ENCODE measurements around the gene BAG2.

Gene BAG2

DNA sequence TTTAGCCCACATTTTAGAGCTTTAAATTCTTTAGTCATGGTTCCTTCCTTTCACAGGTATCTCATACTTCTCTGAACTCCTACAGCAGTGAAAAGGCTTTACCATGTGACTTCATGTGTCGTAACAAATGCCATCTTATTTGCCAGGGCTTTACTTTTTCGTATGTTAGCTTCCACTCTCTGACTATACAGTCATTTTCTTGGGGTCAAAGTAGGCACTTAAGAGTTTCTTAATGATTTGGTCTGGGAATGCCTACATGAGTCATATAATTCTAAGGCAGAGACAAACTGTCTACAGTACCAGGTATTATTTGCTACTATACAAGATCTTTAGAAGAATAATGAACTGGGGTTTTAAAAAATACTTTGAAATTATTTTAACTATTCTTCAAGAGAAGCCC is 35.0 kb downstream of the BAG2 start:
- Histone ChIP-seq H3K9ac (no peak overlapping the region), H3K9me3 (ENCODE audit: control insufficient read depth, low read length) (no peaks in the 10 kb centered on the region), H3K36me3 (ENCODE audit: control insufficient read depth, insufficient read depth, low read length) (no peaks in the 10 kb centered on the region), H3K27ac (no peak overlapping the region), H3K4me1 (no peaks in the 10 kb centered on the region), H3K79me2 (no peaks in the 10 kb centered on the region), H3K4me3 (ENCODE audit: low read depth, low read length) (no peak overlapping the region), H3K4me2 (ENCODE audit: low read length) (no peak overlapping the region), H3K27me3 (ENCODE audit: control insufficient read depth, insufficient read depth, low read length) (no peaks in the 10 kb centered on the region), H2AFZ (no peak overlapping the region)
- TF ChIP-seq, protein P1, sequence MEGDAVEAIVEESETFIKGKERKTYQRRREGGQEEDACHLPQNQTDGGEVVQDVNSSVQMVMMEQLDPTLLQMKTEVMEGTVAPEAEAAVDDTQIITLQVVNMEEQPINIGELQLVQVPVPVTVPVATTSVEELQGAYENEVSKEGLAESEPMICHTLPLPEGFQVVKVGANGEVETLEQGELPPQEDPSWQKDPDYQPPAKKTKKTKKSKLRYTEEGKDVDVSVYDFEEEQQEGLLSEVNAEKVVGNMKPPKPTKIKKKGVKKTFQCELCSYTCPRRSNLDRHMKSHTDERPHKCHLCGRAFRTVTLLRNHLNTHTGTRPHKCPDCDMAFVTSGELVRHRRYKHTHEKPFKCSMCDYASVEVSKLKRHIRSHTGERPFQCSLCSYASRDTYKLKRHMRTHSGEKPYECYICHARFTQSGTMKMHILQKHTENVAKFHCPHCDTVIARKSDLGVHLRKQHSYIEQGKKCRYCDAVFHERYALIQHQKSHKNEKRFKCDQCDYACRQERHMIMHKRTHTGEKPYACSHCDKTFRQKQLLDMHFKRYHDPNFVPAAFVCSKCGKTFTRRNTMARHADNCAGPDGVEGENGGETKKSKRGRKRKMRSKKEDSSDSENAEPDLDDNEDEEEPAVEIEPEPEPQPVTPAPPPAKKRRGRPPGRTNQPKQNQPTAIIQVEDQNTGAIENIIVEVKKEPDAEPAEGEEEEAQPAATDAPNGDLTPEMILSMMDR (IDR thresholded peaks at IDR 0.05) = no peak

DNA sequence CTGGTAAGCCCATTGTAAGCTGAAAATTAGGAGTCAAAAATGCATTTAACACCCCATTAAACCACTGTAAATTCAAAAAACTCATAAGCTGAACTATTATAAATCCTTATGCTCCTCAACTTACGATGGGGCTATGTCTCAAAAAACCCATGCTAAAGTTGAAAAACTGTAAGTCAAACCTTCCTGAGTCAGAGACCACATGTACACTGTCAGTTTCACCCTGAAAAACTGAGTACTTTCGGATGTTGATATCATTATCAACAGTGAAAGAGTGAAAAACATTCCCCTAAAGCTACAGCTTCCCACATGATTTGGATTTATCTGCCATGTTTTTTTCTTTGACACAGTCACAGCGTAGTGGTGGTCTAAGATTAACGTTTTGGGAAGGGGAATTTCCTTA is 35.7 kb downstream of the BAG2 start:
- Histone ChIP-seq H3K27me3 (ENCODE audit: control insufficient read depth, insufficient read depth, low read length) (no peaks in the 10 kb centered on the region), H3K79me2 (peaks cover 1% of the 10 kb centered on the region), H3K27ac (no peak overlapping the region)

DNA sequence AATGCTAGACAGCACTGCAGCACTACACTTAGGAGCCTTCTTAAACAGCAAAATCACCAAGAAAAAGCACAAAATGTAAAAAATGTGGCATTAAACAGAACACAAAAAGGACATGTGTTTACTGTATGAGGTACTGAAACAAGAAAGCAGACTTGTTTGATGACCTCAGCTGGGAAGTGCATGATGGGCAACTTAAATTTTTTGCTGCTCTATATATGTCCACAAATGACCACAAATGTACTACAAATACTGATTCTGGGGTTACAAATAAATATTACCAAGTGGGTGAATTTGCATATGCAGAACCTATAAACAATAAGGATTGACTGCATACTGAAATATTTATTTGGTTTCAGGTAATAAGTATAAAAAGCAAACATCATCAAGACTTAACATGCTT is 36.9 kb downstream of the BAG2 start:
- no peak overlapping the region for H3K27ac ChIP-seq
- no peak overlapping the region for H3K4me3 ChIP-seq (ENCODE audit: low read depth, low read length)
- no peaks in the 10 kb centered on the region for H3K27me3 ChIP-seq (ENCODE audit: control insufficient read depth, insufficient read depth, low read length)
- TF ChIP-seq, protein P1 (IDR thresholded peaks at IDR 0.05) = no peak
- H3K4me1 ChIP-seq = no peaks in the 10 kb centered on the region
- H3K36me3 ChIP-seq (ENCODE audit: control insufficient read depth, insufficient read depth, low read length) = no peaks in the 10 kb centered on the region
- H3K9ac ChIP-seq = no peak overlapping the region
- no peaks in the 10 kb centered on the region for H3K9me3 ChIP-seq (ENCODE audit: control insufficient read depth, low read length)
- peaks cover 2% of the 10 kb centered on the region for H3K79me2 ChIP-seq
- no peak overlapping the region for H3K4me2 ChIP-seq (ENCODE audit: low read length)
- H2AFZ ChIP-seq = no peak overlapping the region

More for the DNA sequence above, 35.7 kb downstream of the BAG2 start:
- Histone ChIP-seq H3K4me2 (ENCODE audit: low read length) (no peak overlapping the region), H2AFZ (no peak overlapping the region), H3K9me3 (ENCODE audit: control insufficient read depth, low read length) (no peaks in the 10 kb centered on the region), H3K4me3 (ENCODE audit: low read depth, low read length) (no peak overlapping the region), H3K4me1 (no peaks in the 10 kb centered on the region), H3K9ac (no peak overlapping the region), H3K36me3 (ENCODE audit: control insufficient read depth, insufficient read depth, low read length) (no peaks in the 10 kb centered on the region)
- TF ChIP-seq, protein P1 (IDR thresholded peaks at IDR 0.05) = no peak

GRCh38 chr6:57210060-57210459 is 37.9 kb downstream of the BAG2 start:
- Histone ChIP-seq H3K4me1 (no peaks in the 10 kb centered on the region), H3K36me3 (ENCODE audit: control insufficient read depth, insufficient read depth, low read length) (no peaks in the 10 kb centered on the region), H3K9me3 (ENCODE audit: control insufficient read depth, low read length) (no peaks in the 10 kb centered on the region), H2AFZ (no peak overlapping the region), H3K4me2 (ENCODE audit: low read length) (no peak overlapping the region), H3K27me3 (ENCODE audit: control insufficient read depth, insufficient read depth, low read length) (no peaks in the 10 kb centered on the region), H3K9ac (no peak overlapping the region), H3K79me2 (peaks cover 2% of the 10 kb centered on the region), H3K27ac (no peak overlapping the region), H3K4me3 (ENCODE audit: low read depth, low read length) (no peak overlapping the region)
- TF ChIP-seq, protein P1 (IDR thresholded peaks at IDR 0.05) = no peak

GRCh38 chr6:57215260-57215659 is 43.1 kb downstream of the BAG2 start:
- H3K27ac ChIP-seq = no peak overlapping the region

More at GRCh38 chr6:57215260-57215659, 43.1 kb downstream of the BAG2 start:
- Histone ChIP-seq H2AFZ (no peak overlapping the region), H3K9ac (no peak overlapping the region), H3K79me2 (peaks cover 2% of the 10 kb centered on the region), H3K4me1 (no peaks in the 10 kb centered on the region), H3K27me3 (ENCODE audit: control insufficient read depth, insufficient read depth, low read length) (no peaks in the 10 kb centered on the region), H3K36me3 (ENCODE audit: control insufficient read depth, insufficient read depth, low read length) (no peaks in the 10 kb centered on the region), H3K4me2 (ENCODE audit: low read length) (no peak overlapping the region), H3K9me3 (ENCODE audit: control insufficient read depth, low read length) (no peaks in the 10 kb centered on the region), H3K4me3 (ENCODE audit: low read depth, low read length) (no peak overlapping the region)
- TF ChIP-seq, protein P1 (IDR thresholded peaks at IDR 0.05) = no peak

All from parathyroid adenoma (tissue), 2 donors.